Pulmonary artery endothelial cell (primary cell): ENCODE results near the gene HSPA8. TPM values are rescaled to one million over a fixed set of nuclear protein-coding genes. Genes with fewer than 3 reads are reported as not detected.
"Not testable (repeated sequence)": the region's sequence is repeated elsewhere in the genome, so short reads cannot be mapped to it uniquely, and the experiment has no call there.

ENCODE experiments used
- DNase-seq: peaks from one replicate; pipeline ENCODE4 v3.0.0-alpha.2; 2011; ENCODE audit warnings: low read depth, low spot score
- total RNA-seq: library from RNA; depleted of rRNA; stranded (reverse); fragments of >200 nt; gene quantifications from 2 replicates; pipeline ENCODE4 v1.2.3, GENCODE V29; 2014

HSPA8 gene
- total RNA-seq, 1 donor from 2014 or later = 3,093 TPM

- no peak for DNase-seq
Measured at GRCh38 chr11:123072762-123073161, 10.8 kb upstream of the HSPA8 start.

- DNase-seq = no peak
Measured at GRCh38 chr11:123072332-123072761, 10.4 kb upstream of the HSPA8 start.

DNA sequence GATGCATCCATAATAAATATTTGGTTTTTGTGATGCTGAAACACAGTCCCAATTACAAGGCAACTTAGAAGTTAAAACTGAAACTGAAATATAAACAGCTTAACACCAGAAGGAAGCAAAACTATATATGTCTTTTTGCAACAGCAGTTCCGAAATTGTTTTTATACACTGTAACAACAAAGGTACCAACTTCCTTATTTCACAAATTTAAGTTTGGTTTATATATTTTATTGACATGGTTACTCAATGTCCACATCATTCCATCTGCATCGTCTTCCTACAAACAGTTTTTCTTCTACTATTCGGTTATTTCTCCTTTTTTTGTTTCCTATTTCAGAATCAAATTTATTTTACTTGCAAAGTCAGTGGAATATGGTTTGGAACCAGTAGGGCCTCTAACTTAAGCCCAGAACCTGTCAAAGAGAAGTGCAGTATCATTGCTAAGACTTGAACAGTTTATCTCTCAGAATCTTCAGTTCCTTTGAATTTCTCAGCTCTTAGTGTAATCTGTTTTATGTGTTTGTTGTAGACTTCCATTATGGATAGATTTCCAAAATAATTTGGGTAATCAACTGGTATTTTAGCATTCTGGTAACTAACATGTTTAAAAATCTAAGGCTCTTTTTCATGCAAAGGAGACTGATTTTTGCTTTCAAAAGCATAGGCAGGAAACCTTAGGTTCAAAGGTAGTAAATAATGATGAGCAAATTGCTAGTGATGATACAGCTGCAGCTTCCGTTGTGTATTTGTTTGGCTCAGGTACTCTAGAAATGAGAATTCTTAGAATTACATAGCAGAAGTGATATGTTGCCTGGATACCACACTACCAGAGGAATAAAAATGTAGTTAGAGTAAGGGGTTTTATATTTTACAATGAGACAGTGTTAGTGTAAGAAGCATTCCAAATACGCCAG lies 8.2 kb upstream of the HSPA8 start:
- DNase-seq = no peak

GRCh38 chr11:123065621-123066020 lies 3.7 kb upstream of the HSPA8 start:
- DNase-seq = no peak

DNA sequence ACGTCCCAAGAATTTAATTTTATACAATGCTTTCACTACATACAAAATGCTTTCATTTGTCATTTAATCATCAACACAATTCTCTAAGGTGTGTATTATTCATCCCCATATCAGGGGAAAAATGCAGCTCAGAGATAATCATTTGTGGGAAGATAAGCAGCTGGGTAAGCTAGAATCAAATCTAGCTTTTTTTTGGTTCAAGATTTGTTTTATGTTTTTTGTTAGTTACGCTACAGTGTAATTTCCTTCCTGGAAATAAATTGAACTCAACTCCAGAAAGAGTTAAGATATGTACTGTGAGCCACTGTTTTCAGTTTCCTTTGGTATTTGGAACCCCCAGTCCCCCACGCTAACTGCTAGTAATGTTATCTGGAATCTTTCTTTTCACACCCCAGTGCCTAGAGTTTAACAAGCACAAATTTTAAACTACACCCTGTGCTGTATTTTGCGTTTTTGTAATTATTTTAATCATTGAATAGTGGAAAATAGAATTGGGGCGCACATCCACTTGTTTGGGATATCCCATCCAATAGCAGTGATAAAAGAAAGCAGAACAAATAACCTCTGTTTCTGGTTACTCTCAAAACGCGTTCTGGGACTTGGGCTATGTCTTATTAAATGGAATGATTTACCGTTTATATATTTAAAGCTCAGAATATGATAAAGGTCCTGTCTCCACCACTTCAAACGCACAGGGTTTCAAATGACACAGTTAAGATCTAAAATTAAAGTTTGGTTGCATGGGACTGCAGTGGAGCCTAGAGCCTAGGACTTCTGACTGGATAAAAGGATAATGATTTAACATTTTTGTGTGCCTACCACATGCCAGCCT lies 2.1 kb upstream of the HSPA8 start:
- DNase-seq = no peak

DNA sequence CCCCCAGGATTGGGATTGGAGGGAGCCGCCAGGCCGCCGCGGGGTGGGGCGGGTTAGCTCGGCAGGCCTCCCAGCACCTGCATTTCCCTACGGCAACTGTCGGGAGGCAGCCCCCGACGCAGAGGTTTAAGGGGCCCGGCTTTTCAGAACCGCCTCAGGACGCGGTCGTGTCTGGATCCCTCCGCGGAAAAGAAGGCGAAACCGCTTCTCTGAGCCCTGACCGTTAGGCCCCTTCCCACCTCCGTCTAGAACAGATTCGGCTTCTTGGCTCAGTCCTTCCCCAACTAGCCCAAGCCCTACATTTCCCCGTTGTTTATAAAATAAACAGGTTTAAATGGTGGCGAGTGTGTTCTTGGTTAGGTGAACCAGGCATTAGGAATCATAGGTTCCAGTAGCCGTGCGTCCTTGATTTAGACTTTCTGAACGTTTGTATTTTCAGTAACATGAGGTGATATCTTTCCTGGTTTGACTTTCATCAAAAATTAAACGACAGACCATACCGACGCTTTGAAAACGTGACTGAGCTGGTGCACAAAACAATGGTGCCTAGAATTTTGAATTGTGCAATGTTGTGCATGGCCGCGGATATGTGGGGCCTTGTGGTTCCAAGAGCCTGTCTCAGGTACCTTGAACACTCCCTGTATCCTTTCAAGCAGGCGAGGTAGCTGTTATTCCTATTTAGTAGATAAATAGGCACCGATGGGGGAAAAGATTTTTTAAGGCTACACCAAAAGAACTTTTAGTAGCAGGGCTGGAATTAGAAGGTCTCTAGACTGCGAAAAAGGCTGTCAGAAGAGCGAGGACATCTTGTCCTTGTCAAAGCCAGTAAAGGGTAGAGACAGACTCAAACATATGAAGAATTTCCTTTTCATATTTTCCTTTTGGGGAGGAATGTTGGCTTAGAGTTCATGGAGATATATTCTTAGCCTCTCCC lies 1.2 kb upstream of the HSPA8 start:
- no peak for DNase-seq

- peak; percentile 99 for DNase-seq
Measured at GRCh38 chr11:123062158-123062891, 389 bp upstream of the HSPA8 start.

DNA sequence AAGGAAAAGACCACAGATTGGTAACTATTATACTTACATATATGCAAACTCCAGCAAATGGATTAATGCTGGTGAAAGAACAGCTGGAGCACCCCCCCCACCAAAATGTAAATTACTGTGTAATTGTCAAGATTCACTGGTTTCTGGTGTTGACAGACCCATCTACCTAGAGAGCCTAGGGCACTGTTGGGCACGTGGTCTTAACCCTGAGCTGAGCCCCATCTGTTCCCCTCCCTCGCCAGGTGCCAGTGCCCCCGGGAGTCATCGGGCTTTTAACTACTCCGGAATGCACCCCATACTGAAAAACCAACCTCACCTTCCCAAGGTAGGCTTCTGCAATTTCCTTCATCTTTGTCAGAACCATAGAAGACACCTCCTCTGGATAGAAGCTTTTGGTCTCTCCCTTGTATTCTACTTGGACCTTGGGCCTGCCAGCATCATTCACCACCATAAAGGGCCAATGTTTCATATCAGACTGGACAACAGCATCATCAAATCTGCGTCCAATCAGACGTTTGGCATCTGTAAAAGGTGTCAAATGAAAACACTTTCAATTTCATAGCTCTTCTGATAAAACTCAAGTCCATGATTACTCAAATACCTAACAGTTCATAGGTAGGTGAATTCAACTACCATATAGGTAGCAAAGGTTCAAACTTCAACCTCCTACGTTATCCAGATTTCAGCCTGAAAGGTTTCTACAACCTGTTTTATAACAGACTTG lies 1.5 kb downstream of the HSPA8 start:
- DNase-seq = no peak

DNA sequence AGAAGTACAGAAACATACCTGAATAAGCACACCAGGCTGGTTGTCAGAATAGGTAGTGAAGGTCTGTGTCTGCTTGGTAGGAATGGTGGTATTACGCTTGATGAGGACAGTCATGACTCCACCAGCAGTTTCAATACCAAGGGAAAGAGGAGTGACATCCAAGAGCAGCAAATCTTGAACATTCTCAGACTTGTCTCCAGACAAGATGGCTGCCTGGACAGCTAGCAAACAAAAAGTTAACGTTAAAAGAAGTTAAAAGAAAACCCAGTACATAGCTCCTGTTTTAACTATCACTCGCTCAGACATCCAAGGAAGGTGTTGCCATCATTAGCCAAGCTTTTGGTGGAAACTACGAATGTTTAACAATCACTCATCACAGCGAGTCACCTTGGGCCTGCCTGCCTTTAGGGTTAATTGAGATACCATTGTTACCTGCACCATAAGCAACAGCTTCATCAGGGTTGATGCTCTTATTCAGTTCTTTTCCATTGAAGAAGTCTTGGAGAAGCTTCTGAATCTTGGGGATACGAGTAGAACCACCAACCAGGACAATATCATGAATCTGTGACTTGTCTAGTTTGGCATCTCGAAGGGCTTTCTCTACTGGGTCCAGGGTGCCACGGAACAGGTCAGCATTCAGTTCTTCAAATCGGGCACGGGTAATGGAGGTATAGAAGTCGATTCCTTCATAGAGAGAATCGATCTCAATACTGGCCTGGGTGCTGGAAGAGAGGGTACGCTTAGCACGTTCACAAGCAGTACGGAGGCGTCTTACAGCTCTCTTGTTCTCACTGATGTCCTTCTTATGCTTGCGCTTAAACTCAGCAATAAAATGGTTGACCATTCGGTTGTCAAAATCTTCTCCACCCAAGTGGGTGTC lies 2.7 kb downstream of the HSPA8 start:
- DNase-seq = not testable (repeated sequence)

DNA sequence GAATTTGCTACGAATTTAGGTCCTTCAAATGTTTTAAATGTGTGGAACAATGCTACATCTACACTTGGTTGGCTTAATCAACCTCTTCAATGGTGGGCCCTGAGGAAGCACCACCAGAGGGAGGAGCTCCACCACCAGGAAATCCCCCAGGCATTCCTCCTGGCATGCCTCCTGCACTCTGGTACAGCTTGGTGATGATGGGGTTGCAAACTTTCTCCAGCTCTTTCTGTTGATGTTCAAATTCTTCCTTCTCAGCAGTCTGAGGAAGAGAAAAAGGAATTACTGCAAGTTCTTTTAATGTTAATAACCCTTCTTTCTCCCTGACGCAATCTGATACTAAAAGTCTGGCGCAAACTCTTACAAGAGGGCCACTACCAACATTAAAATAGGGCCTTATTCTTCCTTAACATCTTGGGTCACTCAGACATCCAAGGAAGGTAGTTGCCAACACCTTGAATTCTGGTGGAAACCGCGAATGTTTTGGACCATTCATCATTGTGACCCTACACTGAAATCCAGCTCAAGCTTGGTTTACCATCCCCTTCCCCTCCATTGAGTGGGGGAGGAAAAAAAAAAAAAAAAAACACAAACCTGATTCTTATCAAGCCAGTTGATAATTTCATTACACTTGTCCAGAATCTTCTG lies 4.2 kb downstream of the HSPA8 start:
- no peak for DNase-seq

GRCh38 chr11:123056835-123057491 lies 5.0 kb downstream of the HSPA8 start:
- DNase-seq = no peak

DNA sequence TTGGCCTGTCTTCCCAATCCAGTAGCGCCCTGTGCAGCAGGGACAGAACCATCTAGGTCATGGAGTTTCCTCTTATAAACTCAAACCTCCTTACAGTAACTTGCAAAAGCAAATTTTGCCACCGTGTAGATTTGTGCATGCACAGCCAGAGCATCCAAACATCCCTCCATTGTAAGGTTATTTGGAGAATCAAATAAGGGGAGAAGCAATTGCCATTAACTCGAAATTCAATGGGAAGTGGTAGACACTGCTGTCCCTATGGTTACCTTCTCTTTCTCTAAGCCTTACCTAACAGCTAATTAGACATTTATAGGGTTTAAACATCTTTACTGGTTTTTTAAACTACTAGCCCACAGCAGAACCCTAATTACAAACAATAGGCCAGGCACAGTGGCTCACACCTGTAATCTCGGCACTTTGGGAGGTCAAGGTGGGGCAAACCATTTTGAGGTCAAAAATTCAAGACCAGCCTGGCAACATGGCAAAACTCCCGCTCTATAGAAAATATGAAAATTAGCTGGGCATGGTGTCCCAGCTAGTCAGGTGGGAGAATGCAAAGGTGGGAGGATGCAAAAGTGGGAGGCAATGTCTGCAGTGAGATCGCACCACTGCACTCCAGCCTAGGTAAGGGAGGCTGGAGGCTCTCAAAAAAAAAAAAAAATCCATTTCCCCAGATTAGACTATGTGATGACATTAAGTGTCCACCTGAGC lies 6.6 kb downstream of the HSPA8 start:
- no peak for DNase-seq

DNA sequence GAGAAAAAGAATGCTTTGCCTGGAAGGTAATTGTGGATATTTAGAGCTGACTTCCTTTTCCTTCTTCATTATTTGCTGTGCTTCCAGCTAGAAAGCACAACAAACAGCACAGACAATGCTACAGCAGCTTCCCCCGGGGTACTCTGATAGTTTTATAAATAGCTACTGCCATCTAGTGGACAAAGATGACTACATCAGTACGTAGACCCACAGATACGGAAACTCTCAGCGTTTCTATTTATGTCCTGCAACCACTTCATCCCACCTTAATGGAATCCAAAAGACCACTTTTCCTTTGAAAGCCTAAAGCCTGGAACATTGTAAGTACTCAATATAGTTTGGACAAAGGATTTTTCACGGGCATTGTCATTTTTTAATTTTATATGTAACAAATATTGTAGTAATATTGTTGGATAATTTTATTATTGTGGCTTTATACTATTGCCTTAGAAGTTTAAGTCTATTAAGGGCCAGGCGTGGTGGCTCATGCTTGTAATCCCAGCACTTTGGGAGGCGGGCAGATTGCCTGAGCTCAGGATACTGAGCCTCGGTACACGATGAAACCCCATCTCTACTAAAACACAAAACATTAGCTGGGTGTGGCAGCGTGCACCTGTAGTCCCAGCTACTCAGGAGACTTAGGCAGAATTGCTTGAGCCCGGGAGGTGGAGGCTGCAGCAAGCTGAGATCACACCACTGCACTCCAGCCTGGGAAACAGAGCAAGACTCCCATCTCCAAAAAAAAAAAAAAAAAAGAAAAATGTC lies 7.5 kb downstream of the HSPA8 start:
- no peak for DNase-seq

DNA sequence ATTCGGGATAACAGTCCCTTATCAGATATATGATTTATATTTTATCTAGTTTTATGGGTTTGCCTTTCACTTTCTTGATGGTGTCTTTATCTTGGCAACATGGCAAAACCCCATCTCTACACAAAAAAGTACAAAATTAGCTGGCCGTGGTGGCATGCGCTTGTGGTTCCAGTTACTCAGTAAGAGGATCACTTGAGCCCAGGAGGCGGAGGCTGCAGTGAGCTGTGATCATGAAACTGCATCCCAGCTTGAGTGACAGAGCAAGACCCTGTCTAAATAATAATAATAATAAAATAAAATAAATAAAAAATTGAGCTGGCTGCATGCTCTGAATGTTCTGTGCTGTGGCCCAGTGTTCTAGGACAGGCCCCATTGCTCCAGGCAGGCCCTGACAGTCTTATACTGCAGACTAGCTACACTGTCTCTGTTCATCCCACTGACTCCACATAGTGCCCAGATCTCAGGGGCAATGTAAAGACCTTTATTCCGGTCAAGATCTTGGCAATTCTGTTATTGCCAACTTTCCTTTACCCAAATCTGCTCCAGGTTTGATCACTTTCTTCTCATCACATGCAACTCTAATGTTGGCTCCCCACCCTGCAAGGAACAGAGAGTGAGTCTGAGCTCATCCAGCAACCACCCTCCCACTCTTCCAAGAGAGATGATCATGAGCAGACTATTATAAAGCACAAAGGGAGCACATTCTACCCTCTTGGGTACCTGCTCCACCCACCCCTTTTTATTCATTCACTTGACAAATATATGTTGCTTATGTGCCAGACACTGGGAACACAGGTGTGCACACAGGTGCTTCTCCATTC lies 8.8 kb downstream of the HSPA8 start:
- no peak for DNase-seq

GRCh38 chr11:123051634-123052033 lies 10.3 kb downstream of the HSPA8 start:
- no peak for DNase-seq

DNA sequence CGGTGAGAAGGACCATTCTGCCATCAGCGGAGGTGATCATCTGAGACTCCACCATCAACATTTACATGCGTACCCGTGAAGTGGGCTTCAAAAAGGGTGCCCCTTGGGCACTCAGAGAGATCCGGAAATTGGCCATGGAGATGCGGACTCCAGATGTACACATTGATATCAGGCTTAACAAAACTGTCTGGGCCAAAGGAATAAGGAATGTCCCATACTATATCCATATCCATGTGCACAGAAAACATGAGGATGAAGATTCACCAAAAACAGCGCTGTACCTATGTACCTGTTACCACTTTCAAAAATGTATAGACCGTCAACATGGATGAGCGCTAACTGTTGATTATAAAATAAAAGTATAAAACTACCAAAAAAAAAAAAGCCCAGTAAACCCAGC lies 10.8 kb downstream of the HSPA8 start:
- DNase-seq = no peak
